Right lobe of liver (tissue), 5 donors: ENCODE results near the gene CMC1. TPM values are rescaled to one million over a fixed set of nuclear protein-coding genes. Genes with fewer than 3 reads are reported as not detected.

Experiments
- total RNA-seq, 6 experiments: library from RNA; depleted of rRNA in 2 of 6; stranded (reverse); fragments of >200 nt in 2 of 6; fragmentation: NEBNext Ultra II Directional in 3 of 6; extraction: Animal tissue kit (Norgen Biotek cat#: 25700) in 3 of 6; gene quantifications; one replicate each; pipeline versions ENCODE4 v1.1.0 to v1.2.4, GENCODE V29; 2016 to 2023
- donor health status: DM: no; HTN: no; CAD: no.
- donor health status: DM: no; HTN: no; CAD: no.
- donor health status: DM: no; HTN: yes; CAD: no.
- donor health status: DM: no; HTN: yes; CAD: no.

Gene CMC1
- total RNA-seq, 6 experiments from 2014 or later, result 9.5 to 16.9 (median 12.2) TPM

Other genes starting within 250 kb of the CMC1 start
- gene ZCWPW2, start 107.1 kb downstream of the CMC1 start, total RNA-seq, result under 1 TPM in 3 of 6 experiments, not detected in 3; 0.18 to 0.24 (median 0.20) TPM
- gene AZI2, start 107.2 kb downstream of the CMC1 start, total RNA-seq, result 10 to 100 TPM; 20.2 to 54.9 (median 33.5) TPM